A204.1 (cell line): ENCODE results near the gene EDARADD.
"Not testable (repeated sequence)": the region's sequence is repeated elsewhere in the genome, so short reads cannot be mapped to it uniquely, and the experiment has no call there.

Source experiments
- FAIRE-seq: peaks from 2 replicates; lab custom pipeline; 2012; peaks lifted over from hg19 to GRCh38; lab: Jason Lieb, UNC

EDARADD gene

DNA sequence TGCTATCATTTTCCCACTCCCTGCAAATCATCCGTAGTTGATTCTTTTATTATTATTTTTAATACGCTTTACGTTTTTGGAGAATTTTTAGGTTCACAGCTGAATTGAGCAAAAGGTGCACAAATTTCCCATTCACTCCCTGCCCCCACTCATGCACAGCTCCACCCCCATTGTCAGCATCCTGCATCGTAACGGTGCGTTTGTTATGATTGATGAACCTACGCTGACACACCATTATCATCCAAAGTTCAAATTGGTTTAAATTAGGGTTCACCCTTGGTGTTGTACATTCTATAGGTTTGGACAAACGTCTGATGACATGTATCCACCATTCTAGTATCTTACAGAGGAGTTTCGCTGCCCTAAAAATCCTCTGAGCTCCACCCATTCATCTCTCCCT is 44.5 kb downstream of the EDARADD start:
- FAIRE-seq: no peak

DNA sequence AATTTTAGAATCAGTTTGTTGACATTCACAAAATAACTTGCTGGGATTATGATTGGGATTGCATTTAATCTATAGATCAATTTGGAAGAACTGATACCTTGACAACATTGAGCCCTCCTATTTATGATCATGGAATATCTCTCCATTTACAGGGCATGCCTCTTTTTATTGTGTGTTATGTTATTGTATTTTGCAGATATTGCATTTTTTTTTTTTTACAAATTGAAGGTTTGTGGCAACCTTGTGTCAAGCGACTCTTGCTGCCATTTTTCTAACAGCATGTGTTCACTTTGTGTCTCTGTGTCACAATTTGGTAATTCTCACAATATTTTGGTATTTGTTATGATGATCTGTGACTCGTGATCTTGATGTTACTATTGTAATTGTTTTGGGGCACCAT is 46.3 kb downstream of the EDARADD start:
- no peak for FAIRE-seq

DNA sequence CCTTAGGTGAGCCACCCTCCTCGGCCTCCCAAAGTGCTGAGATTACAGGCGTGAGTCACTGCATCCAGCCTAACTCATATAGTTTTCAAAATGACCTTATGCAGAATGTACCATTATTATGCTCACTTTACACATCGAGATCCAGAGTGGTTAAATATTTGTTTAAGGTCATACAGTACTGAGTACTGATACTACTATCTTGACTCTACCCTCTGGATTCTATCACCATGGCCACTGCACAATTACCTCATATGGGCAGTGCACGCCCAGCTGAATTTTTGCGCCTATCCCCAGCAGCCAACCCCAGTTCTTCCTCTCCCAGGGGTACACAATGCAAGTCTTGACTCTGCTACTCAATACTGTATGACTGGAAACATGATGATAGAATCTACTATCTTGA is 56.7 kb downstream of the EDARADD start:
- no peak for FAIRE-seq

DNA sequence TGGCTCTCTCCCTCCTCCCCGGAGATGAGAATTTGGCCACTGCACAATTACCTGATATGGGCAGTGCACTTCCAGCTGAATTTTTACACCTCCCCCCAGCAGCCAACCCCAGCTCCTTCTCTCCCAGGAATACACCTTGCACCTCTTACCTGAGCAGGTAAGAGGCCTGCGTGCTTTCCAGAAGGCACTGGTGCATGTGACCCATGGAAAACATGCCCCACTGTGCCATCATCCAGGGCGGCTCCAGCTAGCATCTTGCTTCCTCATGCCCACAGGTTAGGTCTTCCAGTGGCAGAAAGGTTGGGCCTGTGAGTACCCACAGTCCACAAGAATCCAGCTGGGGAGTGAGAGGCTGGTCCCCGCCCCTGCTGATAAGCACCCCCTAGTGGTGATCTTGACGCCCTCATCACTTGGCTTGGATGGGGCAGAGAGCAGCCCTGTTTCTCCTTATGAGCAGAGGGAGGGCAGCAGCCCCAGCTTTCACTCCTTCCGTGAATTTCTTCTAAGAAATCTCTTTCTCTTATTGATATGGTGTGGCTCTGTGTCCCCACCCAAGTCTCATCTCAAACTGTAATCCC is 57.8 kb downstream of the EDARADD start:
- FAIRE-seq: no peak

DNA sequence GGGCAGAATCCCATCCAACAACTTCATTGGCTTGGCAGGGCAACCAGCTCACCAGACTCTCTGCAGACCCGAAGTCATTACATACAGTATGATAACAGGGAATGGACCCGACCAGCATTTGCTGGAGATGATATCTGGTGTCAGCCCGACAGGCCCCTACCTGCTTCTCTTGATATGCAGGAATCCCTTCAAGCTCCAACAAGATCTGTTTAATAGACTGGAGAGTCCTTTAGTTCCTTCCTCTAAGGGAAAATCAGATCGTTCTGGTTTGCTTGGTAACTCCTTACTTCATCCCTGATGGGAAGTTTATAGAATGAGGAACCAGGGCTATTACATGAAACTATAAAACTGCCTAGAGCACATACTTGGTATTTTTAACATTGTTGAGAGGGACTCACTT is 61.2 kb downstream of the EDARADD start:
- FAIRE-seq: no peak

DNA sequence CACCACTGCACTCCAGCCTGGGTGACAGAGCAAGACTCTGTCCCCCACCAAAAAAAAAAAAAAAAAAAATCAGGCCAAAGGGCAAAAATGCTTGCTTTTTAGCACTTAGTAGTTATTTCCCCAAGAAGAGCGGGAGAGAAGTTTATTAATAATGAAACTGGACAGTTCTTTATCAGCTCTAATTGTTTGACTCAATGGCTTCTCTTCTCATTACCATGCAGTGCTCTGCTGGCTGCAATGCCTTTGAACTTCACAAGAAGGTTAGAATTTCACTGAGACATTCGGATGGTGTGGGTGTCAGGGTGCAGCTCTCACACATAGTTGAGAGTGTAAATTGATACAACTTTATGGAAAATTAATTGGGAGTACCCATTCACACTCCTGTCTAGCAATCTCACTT is 63.7 kb downstream of the EDARADD start:
- no peak for FAIRE-seq

GRCh38 chr1:236458996-236459395 is 64.9 kb downstream of the EDARADD start:
- no peak for FAIRE-seq

DNA sequence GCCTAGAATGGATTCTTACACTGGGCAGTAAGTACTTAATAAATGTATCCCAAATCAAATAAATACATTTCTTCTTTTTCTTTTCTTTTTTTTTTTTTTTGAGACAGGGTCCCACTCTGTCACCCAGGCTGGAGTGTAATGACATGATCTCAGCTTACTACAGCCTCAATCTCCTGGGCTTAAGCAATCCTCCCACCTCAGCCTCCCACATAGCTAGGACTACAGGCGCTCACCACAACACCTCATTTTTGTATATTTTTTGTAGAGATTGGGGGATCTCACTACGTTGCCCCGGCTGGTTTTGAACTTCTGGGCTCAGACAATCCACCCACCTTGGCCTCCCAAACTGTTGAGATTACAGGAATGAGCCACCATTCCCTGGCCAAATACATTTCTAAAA is 66.0 kb downstream of the EDARADD start:
- FAIRE-seq: no peak

- not testable (repeated sequence) for FAIRE-seq
Measured at GRCh38 chr1:236464197-236464596, 70.1 kb downstream of the EDARADD start.

DNA sequence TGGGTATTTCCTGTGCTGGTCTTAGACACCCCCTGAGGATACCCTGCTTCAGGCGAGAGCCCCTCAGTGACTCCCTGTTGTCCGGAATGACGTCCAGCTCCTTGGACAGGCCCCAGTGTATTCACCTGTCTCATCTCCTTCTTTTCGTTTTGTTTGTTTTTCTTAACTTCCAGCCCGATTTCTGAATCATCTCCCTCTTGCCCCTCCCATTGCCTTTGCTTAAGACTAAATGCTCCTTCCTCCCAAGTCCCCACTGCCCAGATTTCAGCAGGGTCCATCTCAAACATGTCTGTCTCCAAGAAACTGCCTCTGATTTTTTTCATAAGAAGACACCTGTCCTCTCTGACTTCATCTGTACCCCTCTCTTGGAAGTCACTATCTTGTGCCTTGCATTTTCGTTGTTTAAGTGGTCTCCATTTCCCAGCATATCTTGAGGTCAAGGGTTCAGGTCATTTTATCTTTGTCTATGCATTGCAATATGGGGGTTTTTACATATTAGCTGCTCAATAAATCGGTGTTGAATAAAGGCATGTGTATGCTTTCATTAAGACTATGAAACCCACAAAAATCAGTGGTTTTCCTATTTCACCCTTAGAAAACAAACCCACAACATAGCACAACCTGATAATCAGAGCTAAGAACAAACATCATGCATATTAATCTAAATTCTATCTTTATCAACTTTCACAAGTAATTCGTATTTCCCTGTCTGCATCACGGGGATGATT is 71.3 kb downstream of the EDARADD start:
- FAIRE-seq: no peak

GRCh38 chr1:236465959-236466303 is 71.8 kb downstream of the EDARADD start:
- FAIRE-seq: no peak

DNA sequence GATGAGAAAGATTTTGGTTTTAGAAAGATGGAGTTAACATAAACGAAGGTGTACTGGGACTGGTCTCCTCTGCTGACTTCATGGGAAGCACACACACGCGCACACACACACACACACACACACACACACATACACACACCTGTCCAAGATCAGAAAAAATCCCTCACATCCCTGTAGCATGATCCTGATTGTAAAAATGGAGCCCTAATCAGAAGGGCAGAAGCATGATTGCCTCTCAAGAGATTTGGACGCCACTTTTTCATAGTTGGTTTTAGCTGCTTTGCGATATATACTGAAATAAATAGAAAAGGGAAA is 73.2 kb downstream of the EDARADD start:
- FAIRE-seq: no peak

DNA sequence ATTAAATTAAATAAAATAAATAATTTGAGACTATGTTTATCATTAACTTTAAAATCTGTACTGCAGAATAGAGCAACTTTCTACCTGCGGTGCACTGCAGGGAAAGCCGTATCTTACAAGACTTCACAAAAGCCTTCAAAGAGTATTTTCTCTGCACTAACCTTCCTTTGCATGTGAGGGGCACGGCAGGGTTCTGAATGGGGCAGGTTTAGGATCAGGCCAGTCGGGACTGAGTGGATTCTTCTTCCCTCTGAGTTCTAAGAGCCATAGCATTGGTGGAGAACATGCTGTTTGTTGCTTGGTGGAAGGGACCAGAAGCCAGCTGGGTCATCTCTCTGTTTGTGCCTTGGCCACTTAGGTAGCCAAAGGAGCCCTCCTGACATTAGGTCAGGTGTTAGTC is 74.5 kb downstream of the EDARADD start:
- FAIRE-seq: no peak

DNA sequence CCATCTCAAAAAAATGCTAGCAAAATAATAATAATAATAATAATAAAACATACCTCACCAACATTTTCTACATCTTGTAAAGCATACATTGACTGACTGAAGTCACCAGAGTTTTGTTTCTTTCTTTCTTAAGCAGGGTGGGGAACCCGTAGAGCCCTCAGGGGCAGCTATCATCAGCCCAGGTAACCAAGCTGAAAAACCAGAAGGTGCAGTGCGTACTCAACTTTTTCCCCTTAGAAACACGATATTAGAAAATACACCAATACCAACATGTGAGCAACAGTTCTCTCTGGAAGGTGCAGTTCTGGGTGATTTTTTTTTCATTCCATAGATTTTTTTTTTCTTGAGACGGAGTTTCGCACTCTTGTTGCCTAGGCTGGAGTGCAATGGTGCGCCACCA is 75.4 kb downstream of the EDARADD start:
- FAIRE-seq: no peak

DNA sequence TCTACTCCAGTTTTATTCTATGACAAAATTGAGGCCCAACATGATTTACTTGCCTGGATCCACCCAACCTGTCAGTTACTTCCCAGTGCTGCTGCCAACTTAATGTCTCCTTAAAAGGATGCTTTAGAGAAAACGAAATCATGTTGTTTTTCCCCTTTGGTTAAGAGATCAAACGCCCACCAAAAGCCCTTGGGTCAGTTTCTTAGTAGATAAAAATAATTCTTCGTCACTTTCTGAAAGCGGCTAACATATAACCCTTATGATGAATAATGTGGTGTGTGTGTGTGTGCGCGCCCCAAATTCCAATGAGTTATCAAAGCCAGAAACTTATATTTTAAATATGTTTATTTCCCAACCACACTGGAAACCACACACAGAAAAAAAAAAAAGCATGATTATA is 77.0 kb downstream of the EDARADD start:
- FAIRE-seq: no peak

DNA sequence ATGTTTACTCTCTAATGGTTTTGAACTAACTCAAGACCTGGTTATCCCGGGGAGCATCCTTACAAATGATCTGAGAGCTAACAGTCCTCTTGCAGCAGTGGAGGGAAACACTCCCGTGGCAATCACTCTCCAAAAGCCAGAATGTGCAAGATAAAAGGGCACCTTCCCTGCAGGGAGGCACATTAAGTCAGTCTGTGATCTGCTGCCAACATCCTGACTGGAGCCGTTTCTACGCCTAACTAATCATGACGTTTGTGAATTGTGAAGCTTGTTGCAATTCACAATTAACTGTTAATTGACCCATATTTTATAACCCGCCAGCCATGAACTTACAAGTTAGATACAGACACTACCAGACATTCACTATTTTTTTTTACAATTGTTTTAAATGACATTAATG is 77.6 kb downstream of the EDARADD start:
- no peak for FAIRE-seq

DNA sequence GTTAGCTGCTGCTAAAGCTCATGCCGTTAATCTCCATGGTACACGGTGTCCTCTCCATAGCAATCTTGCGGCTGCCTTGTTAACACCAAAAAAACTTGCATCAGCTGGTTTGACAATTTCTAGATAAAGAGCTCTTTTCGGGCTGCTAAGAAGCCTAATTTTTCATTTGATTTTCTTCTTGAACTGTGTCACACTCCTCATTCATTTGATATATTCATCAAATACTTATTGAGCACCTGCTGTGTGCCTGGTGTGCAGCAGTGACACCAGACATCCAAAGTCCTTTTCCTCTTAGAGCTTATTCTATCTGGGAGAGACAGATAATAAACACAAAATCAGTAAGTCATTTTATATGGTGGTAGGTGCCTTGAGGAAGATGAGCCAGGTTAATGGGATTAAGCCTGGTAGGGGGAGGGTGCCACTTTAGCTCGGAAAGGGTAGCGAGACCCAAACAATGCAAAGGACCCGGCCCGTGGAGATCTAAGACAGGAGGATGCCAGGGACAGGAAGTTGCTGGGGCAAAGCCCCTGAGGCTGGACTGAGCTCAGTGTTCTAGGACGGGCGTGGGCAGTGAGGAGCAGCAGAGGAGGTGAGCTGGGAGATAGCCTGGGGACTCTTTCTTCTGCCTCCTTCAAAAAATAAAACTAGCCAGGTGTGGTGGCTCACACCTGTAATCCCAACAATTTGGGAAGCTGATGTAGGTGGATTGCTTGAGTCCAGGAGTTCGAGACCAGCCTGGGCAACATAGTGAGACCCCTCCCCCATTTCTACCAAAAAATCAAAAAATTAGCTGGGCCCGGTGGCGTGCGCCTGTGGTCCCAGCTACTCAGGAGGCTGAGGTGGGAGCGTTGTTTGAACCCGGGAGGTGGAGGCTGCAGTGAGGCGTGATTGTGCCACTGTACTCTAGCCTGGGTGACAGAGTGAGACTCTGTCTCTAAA is 79.0 kb downstream of the EDARADD start:
- no peak for FAIRE-seq

GRCh38 chr1:236476019-236476418 is 81.9 kb downstream of the EDARADD start:
- no peak for FAIRE-seq

DNA sequence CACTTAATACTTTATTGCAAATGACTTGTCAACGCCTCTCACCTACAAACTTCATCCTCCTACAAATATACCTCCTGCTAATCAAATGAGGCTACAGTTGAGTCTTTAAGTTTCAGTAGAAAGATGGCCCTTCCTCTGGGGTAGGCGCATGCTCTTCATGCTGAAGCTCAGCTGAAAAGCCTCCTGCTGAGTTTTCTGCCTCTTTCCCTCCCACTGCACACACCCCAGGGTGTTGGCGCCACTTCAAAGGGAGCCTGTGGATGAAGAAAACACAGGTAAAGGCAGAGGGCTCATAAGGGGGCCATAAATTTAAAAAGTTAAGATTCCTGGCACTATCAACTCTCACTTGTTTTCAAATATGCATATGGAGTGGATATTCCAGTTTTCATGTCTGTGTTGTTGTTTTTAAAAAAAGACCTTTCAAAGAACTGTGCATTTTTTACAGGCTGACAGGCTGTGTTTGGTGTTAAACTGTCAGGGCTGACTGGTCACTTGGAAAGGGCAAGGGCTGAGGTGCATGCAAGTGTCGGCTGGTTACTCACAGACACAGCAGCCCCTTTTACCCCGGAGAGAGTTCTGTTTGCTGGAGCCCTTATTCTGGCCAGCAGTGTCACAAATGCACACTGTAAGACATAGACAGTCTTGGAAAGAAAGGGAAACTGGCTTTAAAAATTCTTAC is 86.8 kb downstream of the EDARADD start:
- no peak for FAIRE-seq

DNA sequence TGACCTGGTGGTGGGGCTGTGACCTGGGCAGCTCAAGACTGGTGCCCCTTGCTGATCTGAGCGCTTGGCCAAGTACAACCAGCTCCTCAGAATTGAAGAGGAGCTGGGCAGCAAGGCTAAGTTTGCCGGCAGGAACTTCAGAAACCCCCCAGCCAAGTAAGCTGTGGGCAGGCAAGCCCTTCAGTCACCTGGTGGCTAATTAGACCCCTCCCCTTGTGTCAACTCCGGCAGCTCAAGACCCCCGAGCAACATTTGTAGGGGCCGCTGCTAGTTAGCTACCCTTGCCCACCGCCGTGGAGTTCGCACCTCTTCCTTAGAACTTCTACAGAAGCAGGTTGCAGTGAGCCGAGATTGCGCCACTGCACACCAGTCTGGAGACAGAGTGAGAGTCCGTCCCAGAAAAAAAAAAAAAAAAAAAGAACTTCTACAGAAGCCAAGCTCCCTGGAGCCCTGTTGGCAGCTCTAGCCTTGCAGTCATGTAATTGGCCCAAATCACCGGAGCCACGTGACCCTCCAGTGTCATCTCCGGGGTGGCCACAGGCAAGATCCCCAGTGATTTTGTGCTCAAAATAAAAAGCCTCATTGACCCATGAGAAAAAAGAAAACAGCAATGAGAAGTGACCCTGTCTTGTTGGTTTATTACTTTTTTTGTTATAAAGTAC is 90.4 kb downstream of the EDARADD start:
- FAIRE-seq: no peak

GRCh38 chr1:236486356-236487002 is 92.4 kb downstream of the EDARADD start:
- no peak for FAIRE-seq

GRCh38 chr1:236489161-236489560 is 95.1 kb downstream of the EDARADD start:
- FAIRE-seq: not testable (repeated sequence)
